DOHH2 (cell line): ENCODE data around the gene PRKCG.

Experiments
- EZH2phosphoT487 ChIP-seq: fragments of 200-600 bp; sonication (generic); IDR thresholded peaks from 2 replicates; pipeline ENCODE4 v1.6.1; 2017; ENCODE audit warnings: borderline replicate concordance, mild to moderate bottlenecking, antibody characterized with exemption, low read length, moderate library complexity, mixed read lengths
- TF ChIP-seq, protein P1 (sequence below): fragments of 200-600 bp; sonication (generic); IDR thresholded peaks from one replicate; pipeline ENCODE4 v1.5.1; 2014; ENCODE audit warnings: antibody characterized with exemption, mild to moderate bottlenecking, low read depth, low read length; ENCODE audit not compliant: poor library complexity, severe bottlenecking

DNA sequence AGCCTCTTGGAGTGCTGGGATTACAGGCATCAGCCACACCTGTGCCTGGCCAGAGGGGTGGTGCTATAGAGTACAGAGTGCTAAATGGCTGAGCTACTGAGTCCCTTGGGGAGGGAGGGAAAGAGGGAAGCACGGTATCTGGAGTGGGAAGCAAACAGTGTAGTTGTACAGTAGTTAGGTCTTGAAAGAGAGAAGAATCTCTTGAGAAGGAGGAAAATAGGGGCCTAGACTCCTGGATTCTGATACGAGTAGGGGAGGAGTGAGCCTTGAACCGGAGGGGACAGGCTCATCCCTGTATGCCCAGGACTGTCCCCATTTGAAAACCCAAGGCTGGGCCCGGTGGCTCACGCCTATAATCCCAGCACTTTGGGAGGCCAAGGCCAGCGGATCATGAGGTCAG is 9.2 kb upstream of the PRKCG start:
- TF ChIP-seq, protein P1, sequence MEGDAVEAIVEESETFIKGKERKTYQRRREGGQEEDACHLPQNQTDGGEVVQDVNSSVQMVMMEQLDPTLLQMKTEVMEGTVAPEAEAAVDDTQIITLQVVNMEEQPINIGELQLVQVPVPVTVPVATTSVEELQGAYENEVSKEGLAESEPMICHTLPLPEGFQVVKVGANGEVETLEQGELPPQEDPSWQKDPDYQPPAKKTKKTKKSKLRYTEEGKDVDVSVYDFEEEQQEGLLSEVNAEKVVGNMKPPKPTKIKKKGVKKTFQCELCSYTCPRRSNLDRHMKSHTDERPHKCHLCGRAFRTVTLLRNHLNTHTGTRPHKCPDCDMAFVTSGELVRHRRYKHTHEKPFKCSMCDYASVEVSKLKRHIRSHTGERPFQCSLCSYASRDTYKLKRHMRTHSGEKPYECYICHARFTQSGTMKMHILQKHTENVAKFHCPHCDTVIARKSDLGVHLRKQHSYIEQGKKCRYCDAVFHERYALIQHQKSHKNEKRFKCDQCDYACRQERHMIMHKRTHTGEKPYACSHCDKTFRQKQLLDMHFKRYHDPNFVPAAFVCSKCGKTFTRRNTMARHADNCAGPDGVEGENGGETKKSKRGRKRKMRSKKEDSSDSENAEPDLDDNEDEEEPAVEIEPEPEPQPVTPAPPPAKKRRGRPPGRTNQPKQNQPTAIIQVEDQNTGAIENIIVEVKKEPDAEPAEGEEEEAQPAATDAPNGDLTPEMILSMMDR: no peak
- no peak for TF ChIP-seq EZH2phosphoT487
